GM23248 (cell line): ENCODE measurements around the gene ERGIC1. TPM values are rescaled to one million over a fixed set of nuclear protein-coding genes. Genes with fewer than 3 reads are reported as not detected.

ENCODE experiments used
- DNase-seq: peaks from one replicate; pipeline ENCODE4 v3.0.0-alpha.2; 2015
- H2AFZ ChIP-seq: fragments of 200-600 bp; sonication (generic); 2 replicates; pipeline ENCODE4 v1.6.1; 2016; ENCODE audit warnings: antibody characterized with exemption
- H3F3A ChIP-seq: fragments of 200-600 bp; sonication (generic); 2 replicates; pipeline ENCODE4 v1.6.1; 2016; ENCODE audit warnings: mild to moderate bottlenecking, antibody characterized with exemption, mixed run types; ENCODE audit not compliant: insufficient read depth
- H3K27ac ChIP-seq: fragments of 200-600 bp; sonication (generic); 2 replicates; pipeline ENCODE4 v1.5.1; 2016; ENCODE audit warnings: mild to moderate bottlenecking
- H3K27me3 ChIP-seq: fragments of 200-600 bp; sonication (generic); replicated peaks from 2 replicates; pipeline ENCODE4 v1.6.1; 2016; ENCODE audit warnings: mild to moderate bottlenecking; ENCODE audit not compliant: insufficient read depth
- H3K36me3 ChIP-seq: fragments of 200-600 bp; sonication (generic); 2 replicates; pipeline ENCODE4 v1.6.1; 2016; ENCODE audit warnings: low read depth, mild to moderate bottlenecking
- H3K4me1 ChIP-seq: fragments of 200-600 bp; sonication (generic); 2 replicates; pipeline ENCODE4 v1.6.1; 2016; ENCODE audit warnings: mild to moderate bottlenecking; ENCODE audit not compliant: insufficient read depth
- H3K4me2 ChIP-seq: fragments of 200-600 bp; sonication (generic); one replicate; pipeline ENCODE4 v1.6.1; 2016; ENCODE audit warnings: mild to moderate bottlenecking; ENCODE audit not compliant: unreplicated experiment
- H3K4me3 ChIP-seq: fragments of 200-600 bp; sonication (generic); 2 replicates; pipeline ENCODE4 v1.5.1; 2016; ENCODE audit warnings: mild to moderate bottlenecking
- H3K79me2 ChIP-seq: fragments of 200-600 bp; sonication (generic); 2 replicates; pipeline ENCODE4 v1.6.1; 2016; ENCODE audit warnings: mild to moderate bottlenecking; ENCODE audit not compliant: insufficient read depth
- H3K9ac ChIP-seq: fragments of 200-600 bp; sonication (generic); 2 replicates; pipeline ENCODE4 v1.6.1; 2016; ENCODE audit warnings: mild to moderate bottlenecking
- H3K9me2 ChIP-seq: fragments of 200-600 bp; sonication (generic); 2 replicates; pipeline ENCODE4 v1.6.1; 2016; ENCODE audit warnings: mixed run types, mild to moderate bottlenecking, moderate library complexity; ENCODE audit not compliant: insufficient read depth
- H3K9me3 ChIP-seq: fragments of 200-600 bp; sonication (generic); one replicate; pipeline ENCODE4 v1.6.1; 2017; ENCODE audit warnings: low read depth
- H4K20me1 ChIP-seq: fragments of 200-600 bp; sonication (generic); 2 replicates; pipeline ENCODE4 v1.6.0; 2016; ENCODE audit not compliant: insufficient read depth
- EZH2 ChIP-seq: fragments of 200-600 bp; sonication (generic); IDR thresholded peaks from 2 replicates; pipeline ENCODE4 v1.6.1; 2018; ENCODE audit warnings: antibody characterized with exemption, mild to moderate bottlenecking; ENCODE audit not compliant: insufficient read depth, poor library complexity, severe bottlenecking
- EZH2phosphoT487 ChIP-seq: fragments of 200-600 bp; sonication (generic); IDR thresholded peaks from 2 replicates; pipeline ENCODE4 v1.6.1; 2018; ENCODE audit warnings: antibody characterized with exemption, moderate library complexity, mild to moderate bottlenecking, low read depth; ENCODE audit not compliant: insufficient read depth
- WGBS, 2 experiments: methylation state at CpG; one replicate each; pipeline ENCODE4 v1.1.6; 2015 to 2017; ENCODE audit warnings: low lambda C conversion rate in 2 of 2, low coverage in 1 of 2; ENCODE audit errors: missing lambda C conversion rate in 2 of 2; 5-methylcytosine and 5-hydroxymethylcytosine counted together
- in situ Hi-C: fragments of 300-500 bp; cut with MboI; formaldehyde crosslinking; loops from 2 replicates; pipeline ENCODE4 v1.15.0; 2020
- polyA plus RNA-seq: library from polyadenylated mRNA; unstranded; fragments of >200 nt; fragmentation: Nextera tagmentation; extraction: Ambion mirVana; gene quantifications from 2 replicates; pipeline ENCODE4 v1.2.1, GENCODE V29; 2016
- total RNA-seq: library from RNA; depleted of rRNA; stranded (reverse); fragments of >200 nt; shearing (Covaris generic); gene quantifications from 2 replicates; pipeline ENCODE4 v1.2.3, GENCODE V29; 2014

Gene ERGIC1
- total and polyA plus RNA-seq, 2 experiments from 2014 or later, result 66.4 to 235 TPM

- Histone ChIP-seq H3K27me3 (no peaks in the 10 kb centered on the region), H3K36me3 (no peaks in the 10 kb centered on the region), H3K9ac (peak overlapping the region; percentile 87), H3K79me2 (peaks cover 17% of the 10 kb centered on the region; the same call in 1 of the 2 replicates), H3K4me1 (peaks cover 76% of the 10 kb centered on the region), H3K9me2 (no peaks in the 10 kb centered on the region), H2AFZ (no peak overlapping the region), H3K9me3 (no peaks in the 10 kb centered on the region), H3K4me3 (no peak overlapping the region), H3K4me2 (peak overlapping the region; percentile 47), H3K27ac (peak overlapping the region; percentile 99), H3F3A (peaks cover 65% of the 10 kb centered on the region), H4K20me1 (no peaks in the 10 kb centered on the region)
- WGBS, 2 experiments, result 83 to 84% methylated on average over 6 of the region's 6 CpGs
- TF ChIP-seq EZH2phosphoT487 (no peak), EZH2 (no peak)
- in situ Hi-C loops, result no loop called here
- no peak for DNase-seq
Observed at GRCh38 chr5:172799416-172799815, 34.6 kb upstream of the ERGIC1 start.

GRCh38 chr5:172800088-172800551 lies 33.9 kb upstream of the ERGIC1 start:
- peaks cover 69% of the 10 kb centered on the region for H3K4me1 ChIP-seq
- H3K9me3 ChIP-seq, result no peaks in the 10 kb centered on the region
- no peaks in the 10 kb centered on the region for H4K20me1 ChIP-seq
- peaks cover 58% of the 10 kb centered on the region for H3F3A ChIP-seq
- peak; percentile 100 for DNase-seq
- H3K27me3 ChIP-seq, result no peaks in the 10 kb centered on the region
- H3K79me2 ChIP-seq, result peaks cover 17% of the 10 kb centered on the region; the same call in 1 of the 2 replicates
- peak overlapping the region; percentile 47 for H3K4me2 ChIP-seq
- H3K9me2 ChIP-seq, result no peaks in the 10 kb centered on the region
- H2AFZ ChIP-seq, result no peak overlapping the region
- peak overlapping the region; percentile 99 for H3K27ac ChIP-seq
- in situ Hi-C loops, result no loop called here
- 16 to 18% methylated on average over 16 of the region's 16 CpGs for WGBS, 2 experiments
- TF ChIP-seq EZH2 (no peak), EZH2phosphoT487 (no peak)
- no peaks in the 10 kb centered on the region for H3K36me3 ChIP-seq
- peak overlapping the region; percentile 87 for H3K9ac ChIP-seq
- 0 out of 2 replicates have a peak overlapping the region, but pooled peaks have one; percentile 3 for H3K4me3 ChIP-seq

- H4K20me1 ChIP-seq, result no peaks in the 10 kb centered on the region
- TF ChIP-seq EZH2phosphoT487 (no peak), EZH2 (no peak)
- peak overlapping the region; percentile 63 for H3K4me2 ChIP-seq
- H3K9me3 ChIP-seq, result no peaks in the 10 kb centered on the region
- peaks cover 12% of the 10 kb centered on the region; the same call in 1 of the 2 replicates for H3K79me2 ChIP-seq
- H3K9ac ChIP-seq, result peak overlapping the region; percentile 87
- WGBS, 2 experiments, result 1% methylated on average over 4 of the region's 4 CpGs
- H2AFZ ChIP-seq, result no peak overlapping the region
- no peaks in the 10 kb centered on the region for H3K9me2 ChIP-seq
- peak overlapping the region; percentile 99 for H3K27ac ChIP-seq
- H3K4me1 ChIP-seq, result peaks cover 59% of the 10 kb centered on the region
- peak; percentile 95 for DNase-seq
- 0 out of 2 replicates have a peak overlapping the region, but pooled peaks have one; percentile 8 for H3K4me3 ChIP-seq
- in situ Hi-C loops, result no loop called here
- H3K36me3 ChIP-seq, result no peaks in the 10 kb centered on the region
- peaks cover 51% of the 10 kb centered on the region for H3F3A ChIP-seq
- H3K27me3 ChIP-seq, result no peaks in the 10 kb centered on the region
Observed at GRCh38 chr5:172801179-172801671, 32.8 kb upstream of the ERGIC1 start.

- Histone ChIP-seq H3K4me1 (peaks cover 59% of the 10 kb centered on the region), H3K27me3 (no peaks in the 10 kb centered on the region), H4K20me1 (no peaks in the 10 kb centered on the region), H3K9me2 (no peaks in the 10 kb centered on the region), H3F3A (peaks cover 44% of the 10 kb centered on the region), H3K79me2 (peaks cover 8% of the 10 kb centered on the region; the same call in 1 of the 2 replicates), H2AFZ (no peak overlapping the region), H3K9me3 (no peaks in the 10 kb centered on the region), H3K27ac (peak overlapping the region; percentile 99), H3K4me2 (no peak overlapping the region), H3K4me3 (no peak overlapping the region), H3K36me3 (no peaks in the 10 kb centered on the region), H3K9ac (peak overlapping the region; percentile 87)
- DNase-seq, result no peak
- 90 to 94% methylated on average over 2 of the region's 2 CpGs for WGBS, 2 experiments
- TF ChIP-seq EZH2phosphoT487 (no peak), EZH2 (no peak)
- in situ Hi-C loops, result no loop called here
Observed at GRCh38 chr5:172802112-172802511, 31.9 kb upstream of the ERGIC1 start.
